PC-3 (cell line): ENCODE data around the gene PFAS. TPM values are rescaled to one million over a fixed set of nuclear protein-coding genes. Genes with fewer than 3 reads are reported as not detected.

Experiments
- ATAC-seq: fragments of 200-7000 bp; cut with Tn5 transposase; 2 replicates; pipeline ENCODE4 v1.9.1; 2020; ENCODE audit warnings: mild to moderate bottlenecking, moderate library complexity
- BruUV-seq: library from RNA; stranded (reverse); fragments of 400-500 nt; replicated peaks from 2 replicates; lab custom pipeline; 2021; lab: Mats Ljungman, UMichigan
- CTCF ChIA-PET: fragments of 300-600 bp; sonication (Branson Sonifier 250); formaldehyde crosslinking; loops from one replicate; lab custom pipeline; 2022; ENCODE audit warnings: antibody characterized with exemption; lab: Charles Lee
- POLR2A ChIA-PET: fragments of 300-600 bp; sonication (Branson Sonifier 250); formaldehyde crosslinking; loops from one replicate; lab custom pipeline; 2022; ENCODE audit warnings: antibody characterized with exemption; ENCODE audit not compliant: unreplicated experiment; lab: Charles Lee
- DNase-seq: peaks from one replicate; pipeline ENCODE4 v3.0.0-alpha.2; 2015
- H2AFZ ChIP-seq: fragments of 300-600 bp; sonication (generic); 2 replicates; pipeline ENCODE4 v1.6.0; 2016; ENCODE audit warnings: antibody characterized with exemption, low read length
- H3F3A ChIP-seq: fragments of 300-600 bp; sonication (generic); one replicate; pipeline ENCODE4 v1.6.0; 2017; ENCODE audit warnings: antibody characterized with exemption, low read length, control low read depth, mild to moderate bottlenecking; ENCODE audit not compliant: unreplicated experiment
- H3K27ac ChIP-seq: fragments of 300-600 bp; sonication (generic); 2 replicates; pipeline ENCODE4 v1.5.1; 2016; ENCODE audit warnings: mild to moderate bottlenecking, low read length
- H3K27me3 ChIP-seq: fragments of 300-600 bp; sonication (generic); 2 replicates; pipeline ENCODE4 v1.6.1; 2016; ENCODE audit warnings: low read length, mixed read lengths
- H3K36me3 ChIP-seq: fragments of 300-600 bp; sonication (generic); 2 replicates; pipeline ENCODE4 v1.6.1; 2016; ENCODE audit warnings: low read depth, mixed run types, low read length, mixed read lengths
- H3K4me1 ChIP-seq: fragments of 300-600 bp; sonication (generic); 2 replicates; pipeline ENCODE4 v1.5.1; 2016; ENCODE audit warnings: low read length; ENCODE audit not compliant: insufficient read depth
- H3K4me2 ChIP-seq: fragments of 300-600 bp; sonication (generic); 2 replicates; pipeline ENCODE4 v1.6.0; 2016; ENCODE audit warnings: low read length
- H3K4me3 ChIP-seq: fragments of 300-600 bp; sonication (generic); 2 replicates; pipeline ENCODE4 v1.5.1; 2016; ENCODE audit warnings: mild to moderate bottlenecking, low read length, mixed read lengths
- H3K79me2 ChIP-seq: fragments of 300-600 bp; sonication (generic); 2 replicates; pipeline ENCODE4 v1.6.1; 2017; ENCODE audit warnings: low read length, mixed read lengths
- H3K9ac ChIP-seq: fragments of 300-600 bp; sonication (generic); 2 replicates; pipeline ENCODE4 v1.6.0; 2016; ENCODE audit warnings: mild to moderate bottlenecking, low read length
- H3K9me2 ChIP-seq: fragments of 300-600 bp; sonication (generic); replicated peaks from 2 replicates; pipeline ENCODE4 v1.6.1; 2016; ENCODE audit warnings: mixed run types, low read length, mixed read lengths
- H3K9me3 ChIP-seq: fragments of 300-600 bp; sonication (generic); 2 replicates; pipeline ENCODE4 v1.6.1; 2016; ENCODE audit warnings: low read length, mixed read lengths
- H4K20me1 ChIP-seq: fragments of 300-600 bp; sonication (generic); 2 replicates; pipeline ENCODE4 v1.6.1; 2016; ENCODE audit warnings: low read length, mixed read lengths
- CTCF ChIP-seq: fragments of 300-600 bp; sonication (generic); conservative IDR thresholded peaks from 2 replicates; pipeline ENCODE4 v1.5.1; 2017; ENCODE audit warnings: antibody characterized with exemption, low read depth, mild to moderate bottlenecking, low read length
- EZH2 ChIP-seq: fragments of 300-600 bp; sonication (generic); IDR thresholded peaks from one replicate; pipeline ENCODE4 v1.6.1; 2017; ENCODE audit warnings: antibody characterized with exemption, mild to moderate bottlenecking, low read length; ENCODE audit not compliant: unreplicated experiment
- EZH2phosphoT487 ChIP-seq: fragments of 300-600 bp; sonication (generic); IDR thresholded peaks from 2 replicates; pipeline ENCODE4 v1.6.1; 2018; ENCODE audit warnings: mild to moderate bottlenecking, antibody characterized with exemption, low read length, borderline replicate concordance
- intact Hi-C: fragments of 100-400 bp; cut with micrococcal nuclease; formaldehyde crosslinking; loops from 2 replicates; pipeline ENCODE4 v1.9.0; 2023
- total RNA-seq: library from RNA; depleted of rRNA; stranded (reverse); fragments of >200 nt; gene quantifications from 2 replicates; pipeline ENCODE4 v1.2.3, GENCODE V29; 2014

Gene PFAS
- total RNA-seq, 1 experiment from 2014 or later = 29.0 TPM

DNA sequence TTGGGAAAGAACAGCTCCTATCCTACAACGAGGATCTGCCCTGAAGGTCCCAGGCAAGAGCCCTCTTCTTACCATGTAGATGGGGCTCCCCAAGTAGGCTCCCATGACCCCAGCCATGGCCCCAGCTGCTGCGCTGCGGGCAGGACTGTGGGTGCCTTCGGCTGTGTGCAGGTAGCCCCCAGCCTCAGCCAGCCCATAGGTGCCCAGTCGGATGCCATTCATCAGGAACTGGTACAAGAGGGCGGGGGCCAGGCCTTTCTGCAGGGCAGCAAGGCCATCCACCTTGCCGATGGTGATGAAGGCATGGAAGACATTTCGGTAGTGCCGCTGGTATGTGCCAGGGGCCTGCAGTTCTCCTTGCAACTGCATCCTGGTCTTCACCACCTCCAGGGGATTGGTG, 45.3 kb downstream of the PFAS start:
- Histone ChIP-seq H3K9ac (no peak overlapping the region), H3K36me3 (no peaks in the 10 kb centered on the region), H3K4me1 (no peaks in the 10 kb centered on the region), H3K27ac (no peak overlapping the region), H3K4me3 (peak overlapping the region; percentile 78; the same call in 1 of the 2 replicates), H3K9me2 (no peaks in the 10 kb centered on the region), H2AFZ (no peak overlapping the region), H3K27me3 (no peaks in the 10 kb centered on the region), H3K4me2 (peak overlapping the region; percentile 84; the same call in 1 of the 2 replicates), H3K79me2 (no peaks in the 10 kb centered on the region), H4K20me1 (no peaks in the 10 kb centered on the region), H3F3A (no peaks in the 10 kb centered on the region), H3K9me3 (no peaks in the 10 kb centered on the region)
- no TSS peak for BruUV-seq
- CTCF ChIA-PET = interaction anchor here (1.0 kb wide), 1 partner anchor 10 kb away, joined by 6 read pairs; no protein-coding TSS in a partner anchor
- POLR2A ChIA-PET = no interaction called here
- intact Hi-C loops = loop anchor here (2.0 kb wide), 1 partner anchor 46 kb away; the partner anchor contains the start of genes CTC1 and PFAS
- TF ChIP-seq EZH2 = no peak
- TF ChIP-seq EZH2phosphoT487 = no peak
- TF ChIP-seq CTCF = no peak
- ATAC-seq = no peak
- no peak for DNase-seq

DNA sequence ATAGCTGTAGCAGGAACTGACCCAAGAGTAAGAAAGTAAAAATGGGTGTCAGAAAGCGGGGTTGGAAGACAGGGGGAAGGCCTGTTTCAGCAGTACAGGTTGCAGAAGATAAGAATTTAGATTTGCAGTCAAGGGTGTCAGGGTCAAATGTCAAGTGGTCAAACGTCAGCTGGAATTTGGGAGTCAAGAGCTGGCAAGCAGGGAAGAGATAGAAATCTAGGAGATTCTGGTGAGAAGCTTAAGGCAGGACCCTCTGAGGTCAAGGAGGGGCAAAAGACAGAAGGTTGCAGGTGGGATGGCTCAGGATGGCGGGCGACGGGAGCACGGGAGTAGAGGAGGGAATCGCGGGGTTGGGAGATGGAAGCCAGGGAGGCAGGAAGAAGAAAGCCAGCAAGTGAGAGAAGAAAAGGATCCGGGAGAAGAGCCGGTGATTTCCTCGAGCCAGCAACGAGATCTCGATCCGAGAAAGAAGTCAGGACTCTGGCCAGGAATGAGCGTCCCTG, 45.8 kb downstream of the PFAS start:
- TSS peak; percentile 70 for BruUV-seq
- TF ChIP-seq EZH2phosphoT487 = no peak
- no peak for TF ChIP-seq CTCF
- TF ChIP-seq EZH2 = no peak
- CTCF ChIA-PET = interaction anchor here (1.0 to 1.1 kb wide), 2 partner anchors 10 to 89 kb away, joined by 5 to 6 read pairs; no protein-coding TSS in a partner anchor

DNA sequence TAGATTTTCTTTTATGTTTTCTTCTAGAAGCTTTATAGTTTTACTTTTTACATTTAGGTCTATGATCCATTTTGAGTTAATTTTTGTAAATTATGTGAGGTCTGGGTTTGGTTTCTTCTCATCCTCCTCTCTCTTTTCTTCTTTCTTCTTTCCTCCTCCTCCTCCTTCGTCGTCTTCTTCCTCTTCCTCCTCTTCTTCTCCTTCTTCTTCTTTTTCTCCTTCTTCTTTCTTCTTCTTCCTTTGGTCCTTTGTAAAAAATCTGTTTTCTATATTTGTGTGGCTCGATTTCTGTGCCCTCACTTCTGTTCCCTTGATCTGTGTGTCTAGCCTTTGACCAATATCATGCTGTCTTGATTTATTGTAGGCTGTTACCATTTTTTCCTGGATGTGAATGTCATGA, 51.1 kb downstream of the PFAS start:
- no TSS peak for BruUV-seq
- H2AFZ ChIP-seq = peak overlapping the region; percentile 24; the same call in 1 of the 2 replicates
- H3K4me2 ChIP-seq = no peak overlapping the region
- no peak overlapping the region for H3K27ac ChIP-seq
- no peak overlapping the region for H3K4me3 ChIP-seq
- no peaks in the 10 kb centered on the region for H3K4me1 ChIP-seq
- no peak for TF ChIP-seq EZH2phosphoT487
- TF ChIP-seq CTCF = no peak
- TF ChIP-seq EZH2 = no peak
- H3K9me2 ChIP-seq = no peaks in the 10 kb centered on the region
- no peaks in the 10 kb centered on the region for H3K79me2 ChIP-seq
- intact Hi-C loops = no loop called here
- no peaks in the 10 kb centered on the region for H3K36me3 ChIP-seq
- ATAC-seq (no peak), DNase-seq (no peak)
- H3K27me3 ChIP-seq = no peaks in the 10 kb centered on the region
- no peak overlapping the region for H3K9ac ChIP-seq
- no peaks in the 10 kb centered on the region for H3F3A ChIP-seq
- ChIA-PET CTCF (interaction anchor here (0.6 to 1.1 kb wide), 4 partner anchors 12 to 486 kb away, joined by 3 to 4 read pairs (median 4); partner anchors contain the start of gene RANGRF), POLR2A (interaction anchor here (0.6 kb wide), 2 partner anchors 12 to 41 kb away, joined by 3 to 4 read pairs; partner anchors contain the start of gene RANGRF)
- no peaks in the 10 kb centered on the region for H4K20me1 ChIP-seq
- H3K9me3 ChIP-seq = no peaks in the 10 kb centered on the region

More for the DNA sequence above, 45.8 kb downstream of the PFAS start:
- H3K9me2 ChIP-seq = no peaks in the 10 kb centered on the region
- H3K27ac ChIP-seq = no peak overlapping the region
- ATAC-seq = peak; percentile 2; the same call in 1 of the 2 replicates
- no peaks in the 10 kb centered on the region for H4K20me1 ChIP-seq
- DNase-seq = no peak
- H3K4me3 ChIP-seq = peak overlapping the region; percentile 78
- no peaks in the 10 kb centered on the region for H3F3A ChIP-seq
- H3K9ac ChIP-seq = peak overlapping the region; percentile 71
- no peaks in the 10 kb centered on the region for H3K36me3 ChIP-seq
- peak overlapping the region; percentile 98 for H2AFZ ChIP-seq
- H3K9me3 ChIP-seq = no peaks in the 10 kb centered on the region
- POLR2A ChIA-PET = interaction anchor here (0.7 to 1.4 kb wide), 3 partner anchors 17 to 122 kb away, joined by 3 to 7 read pairs (median 3); partner anchors contain the start of genes CTC1 and PFAS
- intact Hi-C loops = loop anchor here (2.0 kb wide), 1 partner anchor 46 kb away; the partner anchor contains the start of genes CTC1 and PFAS
- H3K27me3 ChIP-seq = no peaks in the 10 kb centered on the region
- H3K79me2 ChIP-seq = no peaks in the 10 kb centered on the region
- no peaks in the 10 kb centered on the region for H3K4me1 ChIP-seq
- H3K4me2 ChIP-seq = peak overlapping the region; percentile 84
